SIG-M5 treated with dmso at 0.1 percent for 504 hours (cell line): ENCODE results near the gene RAB37.
A peak's percentile ranks its signal among the peaks of the same experiment; 100 is the strongest.

Source experiments
- DNase-seq: peaks from one replicate; lab custom pipeline; 2025; ENCODE audit not compliant: unreplicated experiment; lab: John Stamatoyannopoulos, UW

The RAB37 gene

DNA sequence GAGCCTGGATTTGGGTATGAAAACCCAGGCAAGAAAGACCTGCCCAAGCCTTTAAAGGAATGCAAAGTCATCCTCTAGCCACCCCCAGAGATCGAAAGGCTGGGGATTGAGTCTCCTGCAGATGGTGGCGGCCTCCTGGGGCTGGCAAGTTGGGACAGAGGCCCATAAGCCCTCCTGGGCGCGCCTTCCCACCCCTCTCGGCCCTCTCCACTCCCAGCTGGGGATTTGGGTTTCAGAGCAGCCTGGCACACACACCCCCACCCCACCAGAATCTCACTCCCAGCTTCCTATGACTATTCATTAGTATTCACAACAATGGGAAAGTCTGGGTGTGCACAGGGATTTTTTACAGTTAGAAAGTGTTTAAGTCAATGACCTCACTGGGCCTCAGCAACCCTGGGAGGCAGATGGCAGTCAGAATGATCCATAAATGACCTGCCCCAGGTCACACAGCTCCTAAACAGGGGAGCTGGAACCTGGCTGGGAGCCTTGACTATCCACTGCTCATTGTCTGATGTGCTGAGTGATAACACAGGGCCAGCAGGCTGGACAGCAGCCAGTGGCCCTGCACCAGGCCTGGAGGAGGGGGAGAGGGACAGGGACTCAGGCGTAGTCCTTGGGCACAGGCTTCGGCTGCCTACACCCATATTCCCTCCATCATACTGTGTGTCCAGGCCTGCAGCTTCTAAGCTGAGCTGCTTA is 23.5 kb downstream of the RAB37 start:
- no peak for DNase-seq

DNA sequence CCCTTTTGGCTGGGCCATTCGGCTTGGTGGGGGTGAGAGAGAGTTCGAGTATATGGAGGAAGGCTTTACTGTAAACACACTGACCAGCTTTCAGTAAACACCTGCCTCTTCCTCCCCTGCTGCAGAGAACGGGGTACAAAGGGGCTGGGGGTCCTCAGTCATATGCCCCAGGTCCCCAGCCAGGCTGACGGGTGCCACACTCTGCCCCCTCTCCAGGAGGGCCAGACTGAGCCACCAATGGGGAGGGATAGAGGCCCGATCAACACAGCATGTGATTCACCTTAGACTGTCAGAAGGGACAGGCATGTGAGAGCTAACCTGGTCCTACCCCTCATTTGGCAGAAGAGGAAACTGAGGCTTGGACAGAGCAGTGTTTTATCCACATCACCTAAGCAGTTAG is 24.4 kb downstream of the RAB37 start:
- DNase-seq: no peak

DNA sequence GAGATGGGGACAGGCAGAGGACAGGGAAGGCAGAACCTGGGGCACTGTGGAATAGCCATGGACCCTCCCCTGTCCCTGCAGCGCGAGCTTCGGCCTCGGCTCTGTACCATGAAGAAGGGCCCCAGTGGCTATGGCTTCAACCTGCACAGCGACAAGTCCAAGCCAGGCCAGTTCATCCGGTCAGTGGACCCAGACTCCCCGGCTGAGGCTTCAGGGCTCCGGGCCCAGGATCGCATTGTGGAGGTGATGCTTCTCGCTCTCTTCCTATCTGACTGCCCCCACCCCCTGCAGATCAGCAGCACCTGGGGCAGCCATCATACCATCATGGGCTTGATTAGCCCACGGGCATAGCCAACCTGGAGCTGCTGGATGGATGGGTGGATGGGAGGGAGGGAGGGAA is 24.9 kb downstream of the RAB37 start:
- no peak for DNase-seq

DNA sequence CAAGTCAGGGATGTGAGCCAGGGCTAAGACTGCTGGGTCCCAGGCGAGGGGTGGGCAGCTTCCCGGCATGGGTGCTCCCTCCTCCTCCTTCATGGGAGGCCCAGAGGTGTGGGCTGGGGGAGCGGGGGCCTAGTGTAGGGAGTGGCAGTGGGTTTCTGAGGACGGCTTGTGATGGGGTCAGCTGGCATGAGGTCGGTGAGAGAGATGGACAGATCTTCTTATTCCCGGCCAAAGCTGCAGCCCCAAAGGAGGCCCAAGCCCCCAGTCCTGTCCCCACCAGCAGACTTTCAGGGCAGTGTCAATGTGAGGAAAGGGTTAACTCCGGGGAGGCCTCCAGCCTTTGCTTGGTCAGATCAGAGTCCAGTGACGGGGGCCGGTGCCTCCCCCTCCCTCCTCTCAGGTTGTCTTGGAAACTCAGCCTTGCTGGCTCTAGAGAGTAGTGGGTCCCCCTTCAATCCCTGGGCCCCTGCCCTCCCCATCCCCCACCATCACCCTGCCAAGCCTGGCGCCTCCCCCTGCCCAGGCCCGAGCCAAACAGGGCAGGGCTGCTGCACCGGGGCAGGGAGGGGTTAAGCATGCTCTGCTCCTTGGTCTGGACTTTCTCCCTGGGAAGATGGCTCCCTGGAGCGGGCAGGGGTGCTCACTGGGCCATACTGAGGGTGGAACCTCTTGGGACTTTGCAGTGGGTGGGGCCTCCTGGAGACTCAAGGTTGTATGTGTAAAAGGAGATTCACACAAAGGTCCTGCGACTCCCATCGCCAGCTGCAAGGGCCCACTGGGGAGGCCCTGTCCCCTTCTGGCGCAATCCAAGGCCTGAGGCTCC is 26.7 kb downstream of the RAB37 start:
- no peak for DNase-seq

DNA sequence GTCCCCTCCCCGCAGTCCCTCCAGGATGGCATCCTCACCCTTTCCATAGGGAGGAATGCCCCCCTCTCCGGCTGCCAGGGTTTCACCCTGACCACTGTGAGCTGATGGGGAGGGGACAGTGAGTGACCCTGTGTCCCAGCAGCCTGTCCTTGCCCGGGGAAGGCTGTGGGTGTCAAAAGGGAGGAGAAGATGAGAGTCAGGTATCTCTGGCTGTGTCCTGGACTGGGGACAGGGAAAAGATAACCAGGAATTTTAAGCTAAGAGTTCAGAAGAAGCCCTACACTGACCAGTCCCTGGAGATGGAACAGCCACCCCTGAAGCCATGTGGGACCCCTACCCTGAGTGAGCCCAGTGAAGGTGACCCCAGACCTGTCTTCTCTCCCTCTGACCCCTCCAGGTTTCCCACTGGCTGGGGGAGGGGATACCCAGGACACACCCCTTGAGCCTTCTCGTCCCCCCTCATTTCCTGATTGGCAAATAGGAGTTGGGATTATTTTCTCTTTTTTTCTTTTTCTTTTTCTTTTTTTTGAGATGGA is 27.8 kb downstream of the RAB37 start:
- no peak for DNase-seq

DNA sequence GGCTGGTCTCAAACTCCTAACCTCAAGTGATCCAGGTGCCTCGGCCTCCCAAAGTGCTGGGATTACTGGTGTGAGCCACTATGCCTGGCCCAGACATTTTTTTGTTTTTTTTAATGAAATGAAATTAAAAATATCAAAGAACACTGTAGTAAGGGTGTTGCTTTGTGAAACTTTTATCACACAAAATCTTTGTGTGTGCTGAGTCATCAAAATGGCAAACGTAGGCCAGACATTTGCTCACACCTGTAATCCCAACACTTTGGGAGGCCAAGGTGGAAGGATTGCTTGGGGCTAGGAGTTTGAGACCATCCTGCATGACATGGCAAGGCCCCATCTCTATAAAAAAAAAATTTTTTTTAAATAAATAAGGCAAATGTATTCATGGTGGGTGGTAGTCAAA is 29.4 kb downstream of the RAB37 start:
- no peak for DNase-seq

DNA sequence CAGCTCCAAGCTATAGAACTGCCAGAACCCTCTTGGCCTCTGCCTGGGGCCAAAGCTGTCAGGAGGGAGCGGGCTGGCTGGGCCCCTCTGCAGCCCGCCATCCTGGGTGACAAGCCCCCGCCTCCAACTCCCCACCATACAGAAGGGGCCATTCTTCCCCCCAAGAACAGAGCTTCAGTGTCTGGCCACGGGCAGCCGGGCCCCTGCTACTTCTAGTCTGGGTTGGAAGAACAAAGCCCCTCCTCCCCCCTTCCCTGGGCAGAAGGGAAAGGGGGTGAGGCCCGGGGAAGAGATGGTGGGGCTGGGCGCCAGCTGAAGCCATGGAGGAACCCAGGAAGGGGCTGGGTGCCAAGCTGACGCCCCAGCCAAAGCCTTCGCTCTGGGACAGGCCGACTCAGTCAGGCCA is 30.1 kb downstream of the RAB37 start:
- no peak for DNase-seq

DNA sequence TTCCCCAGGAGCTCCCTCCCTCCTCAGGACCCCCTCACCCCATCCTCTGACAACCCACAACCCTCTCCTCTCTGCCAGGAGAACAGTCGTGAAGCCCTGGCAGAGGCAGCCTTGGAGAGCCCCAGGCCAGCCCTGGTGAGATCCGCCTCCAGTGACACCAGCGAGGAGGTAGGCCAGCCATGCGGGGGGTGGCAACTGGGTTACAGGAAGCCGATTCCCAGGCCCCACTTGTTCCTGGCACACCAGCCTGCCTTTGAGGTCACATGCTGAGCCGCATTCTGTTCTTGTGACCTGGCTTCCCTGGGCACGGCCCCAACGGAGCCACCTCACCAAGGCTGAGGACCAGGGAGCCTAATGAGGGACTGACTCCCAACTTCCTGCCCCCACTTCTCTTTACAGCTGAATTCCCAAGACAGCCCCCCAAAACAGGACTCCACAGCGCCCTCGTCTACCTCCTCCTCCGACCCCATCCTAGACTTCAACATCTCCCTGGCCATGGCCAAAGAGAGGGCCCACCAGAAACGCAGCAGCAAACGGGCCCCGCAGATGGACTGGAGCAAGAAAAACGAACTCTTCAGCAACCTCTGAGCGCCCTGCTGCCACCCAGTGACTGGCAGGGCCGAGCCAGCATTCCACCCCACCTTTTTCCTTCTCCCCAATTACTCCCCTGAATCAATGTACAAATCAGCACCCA is 31.2 kb downstream of the RAB37 start:
- DNase-seq: no peak

DNA sequence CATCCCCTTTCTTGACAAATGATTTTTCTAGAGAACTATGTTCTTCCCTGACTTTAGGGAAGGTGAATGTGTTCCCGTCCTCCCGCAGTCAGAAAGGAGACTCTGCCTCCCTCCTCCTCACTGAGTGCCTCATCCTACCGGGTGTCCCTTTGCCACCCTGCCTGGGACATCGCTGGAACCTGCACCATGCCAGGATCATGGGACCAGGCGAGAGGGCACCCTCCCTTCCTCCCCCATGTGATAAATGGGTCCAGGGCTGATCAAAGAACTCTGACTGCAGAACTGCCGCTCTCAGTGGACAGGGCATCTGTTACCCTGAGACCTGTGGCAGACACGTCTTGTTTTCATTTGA is 31.7 kb downstream of the RAB37 start:
- no peak for DNase-seq

DNA sequence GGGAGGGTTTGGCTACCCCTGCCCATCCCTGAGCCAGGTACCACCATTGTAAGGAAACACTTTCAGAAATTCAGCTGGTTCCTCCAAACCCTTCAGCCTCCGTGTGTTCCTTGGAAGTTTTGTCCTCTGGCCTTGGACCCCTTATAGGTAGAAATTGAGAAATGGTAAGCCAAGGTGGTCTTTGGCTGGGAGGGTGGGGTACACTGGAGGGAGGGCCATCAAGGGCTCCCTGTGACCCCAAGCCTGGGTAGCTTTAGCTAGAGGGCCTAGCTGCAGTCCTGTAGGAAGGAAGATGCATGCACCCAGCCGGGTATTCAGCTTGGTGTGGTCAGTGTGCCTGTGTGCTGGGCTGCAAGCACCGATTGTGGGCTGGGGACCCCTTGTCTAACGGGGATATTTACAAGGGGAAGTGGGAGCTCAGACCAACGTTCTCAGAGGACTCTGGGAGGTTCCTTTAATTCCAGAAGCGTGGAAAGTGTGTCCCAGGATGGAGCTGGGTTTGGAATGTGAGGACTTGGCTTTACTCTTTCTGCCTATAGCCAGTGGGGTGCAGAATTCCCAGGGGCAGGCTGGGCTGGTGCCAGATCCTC is 32.3 kb downstream of the RAB37 start:
- DNase-seq: no peak

DNA sequence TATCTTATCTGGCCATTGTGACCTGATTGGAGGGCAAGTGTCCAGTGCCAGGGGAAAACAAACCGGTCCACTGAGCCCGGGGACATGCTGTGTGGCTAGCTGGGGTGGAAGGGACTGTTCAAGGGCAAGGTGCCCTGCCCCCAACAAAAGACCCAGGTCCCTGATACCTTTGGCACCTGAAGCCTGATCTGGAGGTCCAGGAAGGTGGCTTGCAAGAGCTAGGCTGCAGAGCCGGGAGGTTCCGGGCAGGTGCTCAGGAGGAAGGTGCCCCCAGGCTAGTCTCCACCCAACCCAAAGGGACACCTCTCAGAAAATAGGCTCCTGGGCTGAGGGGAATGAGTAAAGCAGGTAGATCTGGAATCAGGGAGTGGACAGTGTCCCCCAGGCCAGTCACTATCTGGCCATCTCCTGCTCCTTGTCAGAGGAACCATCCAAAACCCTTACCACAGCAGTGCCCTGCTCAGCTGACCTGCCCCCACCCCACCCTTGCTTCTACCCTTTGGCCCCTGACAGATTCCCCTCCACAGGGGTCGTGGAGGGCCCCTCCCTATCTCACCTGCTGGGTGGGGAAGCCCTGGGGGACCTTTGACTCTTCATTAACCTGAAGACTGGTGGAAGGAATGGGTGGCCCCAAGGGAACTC is 32.9 kb downstream of the RAB37 start:
- no peak for DNase-seq

DNA sequence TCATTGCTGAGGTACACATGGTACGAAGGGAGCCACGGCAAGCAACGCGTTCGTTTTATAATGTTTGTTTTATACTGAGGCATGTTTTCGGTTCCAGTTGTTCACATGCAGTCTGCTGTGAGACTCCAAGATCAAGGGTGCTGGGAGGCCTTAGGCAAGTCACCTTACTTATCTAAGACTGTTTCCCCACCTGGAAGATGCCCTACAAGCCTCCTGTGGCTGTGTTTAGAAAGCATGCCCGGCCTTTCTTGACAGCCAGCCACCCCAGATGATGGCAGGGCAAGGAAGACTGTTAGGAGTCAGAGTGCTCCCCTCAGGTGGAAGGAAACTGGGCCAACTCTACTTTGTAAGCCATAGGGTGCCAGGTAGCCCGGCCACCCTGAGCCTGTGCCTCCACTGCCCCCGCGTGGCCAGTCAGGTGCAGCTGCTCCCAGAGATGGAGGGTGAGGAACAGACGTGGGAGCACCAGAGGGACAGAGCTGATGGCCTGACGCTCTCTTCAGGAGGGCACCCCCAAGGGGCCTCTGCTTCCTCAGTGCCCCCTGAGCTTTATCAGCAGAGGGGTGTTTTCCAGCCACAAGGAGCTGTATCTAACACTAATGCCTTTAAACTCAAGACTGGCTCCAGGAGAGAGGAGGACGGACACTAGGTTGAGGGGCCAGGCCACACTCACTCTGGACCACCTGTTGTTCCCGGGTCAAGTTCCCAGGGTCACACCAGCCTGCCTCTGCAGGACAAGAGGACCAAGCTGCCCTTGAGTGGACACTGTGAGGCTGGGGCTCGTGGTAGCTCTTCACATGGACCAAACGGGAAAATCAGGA is 33.7 kb downstream of the RAB37 start:
- peak; percentile 57 for DNase-seq

DNA sequence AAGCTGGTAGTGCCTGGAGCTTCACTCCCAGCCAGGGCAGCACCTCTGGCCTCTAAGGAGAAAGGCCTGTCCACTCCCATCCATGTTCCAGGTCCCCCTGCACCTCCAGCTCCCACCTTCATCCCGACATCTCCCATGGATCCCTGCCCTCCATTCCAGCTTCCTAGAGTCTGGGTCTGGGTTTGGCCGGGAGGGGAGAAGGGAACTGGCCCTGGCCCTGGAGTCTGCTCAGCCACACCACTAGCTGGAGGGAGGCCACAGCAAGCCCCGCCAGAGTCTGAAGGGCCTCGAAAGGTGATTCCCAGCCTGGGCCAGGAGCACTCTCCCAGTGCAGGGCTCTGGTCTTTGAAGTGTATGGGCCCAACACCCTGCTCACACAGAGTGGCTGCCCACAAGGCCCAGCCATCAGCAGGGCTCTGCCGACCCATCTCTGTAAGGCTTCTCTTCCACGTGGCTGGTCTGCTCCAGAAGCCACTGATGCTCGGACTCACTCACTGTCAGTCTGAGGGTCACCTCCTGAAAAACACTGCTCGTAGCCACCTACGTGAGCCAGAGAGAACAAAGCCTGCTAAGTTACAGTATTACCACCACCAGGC is 34.4 kb downstream of the RAB37 start:
- no peak for DNase-seq

DNA sequence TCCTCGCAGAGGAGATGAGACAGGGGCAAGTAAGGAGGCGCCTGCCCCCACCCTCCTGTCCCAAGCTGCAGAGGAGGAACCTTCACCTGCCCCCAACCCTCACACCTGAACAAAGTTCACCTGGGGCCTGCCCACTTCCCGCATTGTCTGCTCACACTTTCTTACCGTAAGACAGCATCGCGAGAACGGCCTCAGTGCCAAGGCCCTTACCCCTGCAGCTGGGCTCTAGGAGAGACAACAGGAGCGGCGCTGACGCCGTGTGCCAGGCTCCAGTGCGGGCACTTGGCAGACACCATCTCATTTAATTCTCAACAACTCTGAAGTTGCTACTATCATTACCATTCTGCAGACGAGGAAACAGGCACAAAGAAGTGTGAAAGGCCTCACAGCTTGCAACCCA is 35.0 kb downstream of the RAB37 start:
- DNase-seq: no peak

DNA sequence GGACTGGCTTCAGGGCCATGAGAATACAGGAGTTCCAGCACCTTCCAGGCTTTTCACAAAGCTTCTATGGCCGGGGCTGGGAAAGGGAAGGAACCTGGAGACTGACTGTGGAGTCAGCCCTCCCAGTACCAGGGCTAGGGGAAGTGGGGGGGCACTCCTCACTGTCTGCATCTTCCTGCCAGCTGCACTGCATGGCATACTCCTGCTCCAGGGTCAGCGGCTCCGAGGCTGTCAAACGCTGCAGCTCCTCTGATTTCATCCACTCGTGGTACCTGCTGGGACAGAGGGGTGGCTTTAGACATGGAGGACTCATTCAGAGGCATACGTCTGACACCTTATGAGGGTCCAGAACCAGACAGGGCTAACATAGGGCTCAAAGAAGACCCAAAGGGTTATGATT is 36.4 kb downstream of the RAB37 start:
- no peak for DNase-seq

DNA sequence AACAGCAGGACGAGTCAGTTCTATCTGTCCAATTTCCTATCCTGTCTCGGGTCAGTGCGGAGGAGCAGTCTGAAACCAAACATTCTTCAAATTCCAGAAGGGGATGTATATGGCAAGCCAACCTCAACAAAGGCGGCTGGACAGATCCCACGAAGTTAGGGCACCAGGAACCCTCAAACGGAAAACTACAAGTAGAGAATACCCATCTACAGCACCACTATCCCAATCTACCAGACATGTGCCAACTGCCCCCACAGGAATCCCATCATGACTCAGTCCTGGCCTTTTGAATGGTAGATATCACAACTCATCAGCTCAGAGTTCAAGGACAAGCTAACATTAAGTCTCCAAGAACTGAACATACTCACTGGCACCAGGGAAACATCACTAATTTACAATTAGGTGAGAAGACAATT is 36.8 kb downstream of the RAB37 start:
- no peak for DNase-seq

DNA sequence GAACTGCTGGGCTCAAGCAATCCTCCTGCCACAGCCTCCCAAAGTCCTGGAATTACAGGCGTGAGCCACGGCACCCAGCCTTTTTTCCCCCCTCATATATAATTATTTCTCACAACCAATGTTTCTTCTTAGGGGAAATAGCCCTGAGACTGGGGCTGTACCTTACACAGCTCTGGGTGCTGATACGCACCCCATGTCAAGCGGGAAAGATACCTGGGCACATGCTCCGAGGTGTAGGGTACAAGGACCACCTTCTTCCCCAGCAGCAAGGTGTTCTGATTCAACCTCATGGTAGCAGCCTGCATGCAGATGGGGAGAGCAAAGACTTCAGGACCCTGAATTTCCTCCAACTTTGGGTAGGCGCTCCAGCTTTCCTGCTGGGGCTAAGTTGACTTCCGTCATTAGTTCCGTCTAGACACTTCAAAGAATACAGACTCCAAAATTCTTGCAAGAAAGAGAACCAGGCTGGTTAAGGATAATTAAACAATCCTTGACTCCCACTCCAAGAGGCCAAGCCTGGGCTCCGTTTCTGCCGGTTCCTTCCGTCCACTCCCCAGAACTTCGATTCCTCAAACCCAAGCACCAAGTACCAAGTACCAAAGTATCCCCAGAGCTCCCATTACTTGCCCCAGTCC is 38.5 kb downstream of the RAB37 start:
- DNase-seq: no peak

DNA sequence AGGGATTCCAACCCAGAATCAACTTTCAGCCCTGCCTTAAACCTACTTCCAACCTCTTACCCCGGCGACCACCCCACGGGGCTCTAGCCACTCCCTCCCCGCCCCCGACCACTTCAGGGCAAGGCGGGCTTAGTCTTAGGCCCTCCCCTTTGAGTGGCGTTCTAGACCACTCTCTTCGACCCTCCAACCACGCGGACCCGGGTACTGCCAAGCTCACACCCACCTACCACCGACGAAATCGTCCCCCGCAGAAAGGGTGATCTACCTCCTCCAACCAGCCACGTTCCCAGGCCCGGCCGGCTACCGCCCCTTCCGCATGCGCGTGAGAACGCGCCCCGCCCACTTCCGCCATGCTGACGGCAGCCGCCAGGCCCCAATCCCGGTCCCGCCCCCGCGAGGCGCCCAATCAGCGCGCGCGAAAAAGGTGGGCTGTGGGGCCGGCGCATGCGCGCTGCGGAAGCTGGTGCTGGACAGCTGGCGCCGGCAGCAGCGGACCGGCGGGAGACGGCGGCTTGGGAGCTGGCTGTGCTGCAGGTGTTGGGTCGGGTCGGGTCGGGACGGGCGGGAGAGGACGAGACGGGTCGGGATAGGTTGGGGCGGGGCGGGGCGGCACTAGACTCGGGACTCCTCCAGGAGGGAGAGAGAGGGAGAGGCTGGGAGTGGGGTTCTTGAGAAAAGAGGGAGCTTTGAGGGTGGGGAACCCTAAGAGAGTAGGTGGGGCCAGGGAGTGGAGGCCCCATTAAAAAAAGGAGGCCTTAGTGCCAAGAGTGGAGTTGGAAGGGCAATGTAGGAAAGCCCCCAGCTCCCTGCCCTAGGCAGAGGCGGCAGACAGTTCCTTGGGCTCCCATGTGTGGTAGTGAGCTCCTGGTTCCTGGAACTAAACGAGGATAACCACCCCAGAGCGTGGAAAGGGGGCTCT is 39.2 kb downstream of the RAB37 start, which contains the start of gene NAT9:
Gene NAT9, minus strand, starts transcription at position 302 of the 919 bp plus-strand sequence. CDS start 647 bp downstream, outside the sequence.
- DNase-seq: peak; percentile 94
